ENCODE data around the gene BABAM2.

GRCh38 chr2:28226558-28226957, 336.0 kb downstream of the BABAM2 start:
- TF ChIP-seq, protein P1, sequence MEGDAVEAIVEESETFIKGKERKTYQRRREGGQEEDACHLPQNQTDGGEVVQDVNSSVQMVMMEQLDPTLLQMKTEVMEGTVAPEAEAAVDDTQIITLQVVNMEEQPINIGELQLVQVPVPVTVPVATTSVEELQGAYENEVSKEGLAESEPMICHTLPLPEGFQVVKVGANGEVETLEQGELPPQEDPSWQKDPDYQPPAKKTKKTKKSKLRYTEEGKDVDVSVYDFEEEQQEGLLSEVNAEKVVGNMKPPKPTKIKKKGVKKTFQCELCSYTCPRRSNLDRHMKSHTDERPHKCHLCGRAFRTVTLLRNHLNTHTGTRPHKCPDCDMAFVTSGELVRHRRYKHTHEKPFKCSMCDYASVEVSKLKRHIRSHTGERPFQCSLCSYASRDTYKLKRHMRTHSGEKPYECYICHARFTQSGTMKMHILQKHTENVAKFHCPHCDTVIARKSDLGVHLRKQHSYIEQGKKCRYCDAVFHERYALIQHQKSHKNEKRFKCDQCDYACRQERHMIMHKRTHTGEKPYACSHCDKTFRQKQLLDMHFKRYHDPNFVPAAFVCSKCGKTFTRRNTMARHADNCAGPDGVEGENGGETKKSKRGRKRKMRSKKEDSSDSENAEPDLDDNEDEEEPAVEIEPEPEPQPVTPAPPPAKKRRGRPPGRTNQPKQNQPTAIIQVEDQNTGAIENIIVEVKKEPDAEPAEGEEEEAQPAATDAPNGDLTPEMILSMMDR (conservative IDR thresholded peaks at IDR 0.05 in 1 of 2, IDR thresholded peaks at IDR 0.05 in 1 of 2; ENCODE audit: extremely low read depth in 1 of 2, insufficient read depth in 1 of 2, low read depth in 1 of 2, low read length in 2 of 2) = no peak
- TF ChIP-seq EZH2 (IDR thresholded peaks at IDR 0.05; ENCODE audit: borderline replicate concordance, low read length) = no peak

All from mammary epithelial cell (primary cell).